ENCODE results near the gene CCT6B. TPM values are rescaled to one million over a fixed set of nuclear protein-coding genes. Genes with fewer than 3 reads are reported as not detected.

Gene CCT6B
- total and polyA plus RNA-seq, 2 of the 13 experiments (the other 11 are each of a cell fraction or from before 2014, with no cell fraction given): 0.41 to 1.4 TPM

- TF ChIP-seq, protein P1, sequence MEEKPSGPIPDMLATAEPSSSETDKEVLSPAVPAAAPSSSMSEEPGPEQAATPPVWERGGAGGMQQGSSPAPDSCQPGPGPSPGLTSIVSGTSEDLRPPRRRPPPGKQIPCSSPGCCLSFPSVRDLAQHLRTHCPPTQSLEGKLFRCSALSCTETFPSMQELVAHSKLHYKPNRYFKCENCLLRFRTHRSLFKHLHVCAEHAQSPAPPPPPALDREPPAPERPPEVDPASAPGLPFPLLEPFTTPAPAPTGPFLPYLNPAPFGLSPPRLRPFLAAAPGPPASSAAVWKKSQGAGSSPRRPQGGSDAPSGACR (CRISPR knock-in tag; IDR thresholded peaks at IDR 0.05): peak; percentile 83
- TF ChIP-seq HDAC1 (CRISPR knock-in tag; IDR thresholded peaks at IDR 0.05): peak; percentile 96
- TF ChIP-seq ARHGAP35 (CRISPR knock-in tag; IDR thresholded peaks at IDR 0.05; ENCODE audit: borderline replicate concordance): no peak
- no peak for TF ChIP-seq ZFP62 (CRISPR knock-in tag; IDR thresholded peaks at IDR 0.05)
- TF ChIP-seq PAX8 (CRISPR knock-in tag; IDR thresholded peaks at IDR 0.05; ENCODE audit: borderline replicate concordance): 0 out of 2 replicates have a peak, but pooled peaks have one; percentile 33
- TF ChIP-seq CHD2 (IDR thresholded peaks at IDR 0.05; ENCODE audit: low read depth, low read length): no peak
- TF ChIP-seq REPIN1 (CRISPR knock-in tag; IDR thresholded peaks at IDR 0.05; ENCODE audit: borderline replicate concordance, low read depth): no peak
- no peak for TF ChIP-seq AKAP8 (CRISPR knock-in tag; IDR thresholded peaks at IDR 0.05)
- peak; percentile 70; the same call in 1 of the 2 replicates for TF ChIP-seq ZNF274 (CRISPR knock-in tag; IDR thresholded peaks at IDR 0.05)
- no peak for TF ChIP-seq STAT5B (CRISPR knock-in tag; IDR thresholded peaks at IDR 0.05)
- TF ChIP-seq, protein P2, sequence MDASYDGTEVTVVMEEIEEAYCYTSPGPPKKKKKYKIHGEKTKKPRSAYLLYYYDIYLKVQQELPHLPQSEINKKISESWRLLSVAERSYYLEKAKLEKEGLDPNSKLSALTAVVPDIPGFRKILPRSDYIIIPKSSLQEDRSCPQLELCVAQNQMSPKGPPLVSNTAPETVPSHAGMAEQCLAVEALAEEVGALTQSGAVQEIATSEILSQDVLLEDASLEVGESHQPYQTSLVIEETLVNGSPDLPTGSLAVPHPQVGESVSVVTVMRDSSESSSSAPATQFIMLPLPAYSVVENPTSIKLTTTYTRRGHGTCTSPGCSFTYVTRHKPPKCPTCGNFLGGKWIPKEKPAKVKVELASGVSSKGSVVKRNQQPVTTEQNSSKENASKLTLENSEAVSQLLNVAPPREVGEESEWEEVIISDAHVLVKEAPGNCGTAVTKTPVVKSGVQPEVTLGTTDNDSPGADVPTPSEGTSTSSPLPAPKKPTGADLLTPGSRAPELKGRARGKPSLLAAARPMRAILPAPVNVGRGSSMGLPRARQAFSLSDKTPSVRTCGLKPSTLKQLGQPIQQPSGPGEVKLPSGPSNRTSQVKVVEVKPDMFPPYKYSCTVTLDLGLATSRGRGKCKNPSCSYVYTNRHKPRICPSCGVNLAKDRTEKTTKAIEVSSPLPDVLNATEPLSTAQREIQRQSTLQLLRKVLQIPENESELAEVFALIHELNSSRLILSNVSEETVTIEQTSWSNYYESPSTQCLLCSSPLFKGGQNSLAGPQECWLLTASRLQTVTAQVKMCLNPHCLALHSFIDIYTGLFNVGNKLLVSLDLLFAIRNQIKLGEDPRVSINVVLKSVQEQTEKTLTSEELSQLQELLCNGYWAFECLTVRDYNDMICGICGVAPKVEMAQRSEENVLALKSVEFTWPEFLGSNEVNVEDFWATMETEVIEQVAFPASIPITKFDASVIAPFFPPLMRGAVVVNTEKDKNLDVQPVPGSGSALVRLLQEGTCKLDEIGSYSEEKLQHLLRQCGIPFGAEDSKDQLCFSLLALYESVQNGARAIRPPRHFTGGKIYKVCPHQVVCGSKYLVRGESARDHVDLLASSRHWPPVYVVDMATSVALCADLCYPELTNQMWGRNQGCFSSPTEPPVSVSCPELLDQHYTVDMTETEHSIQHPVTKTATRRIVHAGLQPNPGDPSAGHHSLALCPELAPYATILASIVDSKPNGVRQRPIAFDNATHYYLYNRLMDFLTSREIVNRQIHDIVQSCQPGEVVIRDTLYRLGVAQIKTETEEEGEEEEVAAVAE (CRISPR knock-in tag; IDR thresholded peaks at IDR 0.05; ENCODE audit: borderline replicate concordance): peak; percentile 81; the same call in 1 of the 2 replicates
- no peak for TF ChIP-seq PLRG1 (conservative IDR thresholded peaks at IDR 0.05)
- TF ChIP-seq, protein P3, sequence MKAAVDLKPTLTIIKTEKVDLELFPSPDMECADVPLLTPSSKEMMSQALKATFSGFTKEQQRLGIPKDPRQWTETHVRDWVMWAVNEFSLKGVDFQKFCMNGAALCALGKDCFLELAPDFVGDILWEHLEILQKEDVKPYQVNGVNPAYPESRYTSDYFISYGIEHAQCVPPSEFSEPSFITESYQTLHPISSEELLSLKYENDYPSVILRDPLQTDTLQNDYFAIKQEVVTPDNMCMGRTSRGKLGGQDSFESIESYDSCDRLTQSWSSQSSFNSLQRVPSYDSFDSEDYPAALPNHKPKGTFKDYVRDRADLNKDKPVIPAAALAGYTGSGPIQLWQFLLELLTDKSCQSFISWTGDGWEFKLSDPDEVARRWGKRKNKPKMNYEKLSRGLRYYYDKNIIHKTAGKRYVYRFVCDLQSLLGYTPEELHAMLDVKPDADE (CRISPR knock-in tag; IDR thresholded peaks at IDR 0.05): no peak
- peak; percentile 90 for TF ChIP-seq GMEB1 (CRISPR knock-in tag; IDR thresholded peaks at IDR 0.05; ENCODE audit: borderline replicate concordance)
- peak; percentile 92 for TF ChIP-seq KDM2A (CRISPR knock-in tag; IDR thresholded peaks at IDR 0.05; ENCODE audit: borderline replicate concordance, low read depth)
- no peak for TF ChIP-seq KLF9 (CRISPR knock-in tag; IDR thresholded peaks at IDR 0.05; ENCODE audit: low read depth)
- no peak; the same call in 1 of the 2 replicates for TF ChIP-seq ZNF33B (CRISPR knock-in tag; IDR thresholded peaks at IDR 0.05)
- TF ChIP-seq DNMT1 (CRISPR knock-in tag; IDR thresholded peaks at IDR 0.05): no peak
- no peak for TF ChIP-seq MAFF (IDR thresholded peaks at IDR 0.05; ENCODE audit: low read depth, low read length)
- peak; percentile 80; the same call in 1 of the 2 replicates for TF ChIP-seq MYC (CRISPR knock-in tag; IDR thresholded peaks at IDR 0.05; ENCODE audit: borderline replicate concordance)
- TF ChIP-seq SMAD1 (CRISPR knock-in tag; IDR thresholded peaks at IDR 0.05; ENCODE audit: borderline replicate concordance, low read depth): 0 out of 2 replicates have a peak, but pooled peaks have one; percentile 48
- peak; percentile 87 for TF ChIP-seq ZNF501 (CRISPR knock-in tag; IDR thresholded peaks at IDR 0.05)
Measured at GRCh38 chr17:34961093-34961911, at the start of gene CCT6B, which contains the start of gene ZNF830 (continued).
